NCI-H524 treated with DMSO at 0.1 percent for 48 hours (cell line): Measurements from ENCODE around the gene SH2D3C.

Source experiments
- DNase-seq: peaks from one replicate; lab custom pipeline; 2025; lab: John Stamatoyannopoulos, UW

Gene SH2D3C

GRCh38 chr9:127715470-127716337 is 62.8 kb downstream of the SH2D3C start, which contains the start of the genes PTRH1 and TTC16:
Gene PTRH1, minus strand, starts transcription at chr9:127715663. Its CDS starts 24 bp downstream, at chr9:127715639.
Gene TTC16, plus strand, starts transcription at chr9:127716079. Its CDS starts 67 bp downstream, at chr9:127716146.
- DNase-seq: peak; percentile 89

GRCh38 chr9:127714951-127715469 is 63.5 kb downstream of the SH2D3C start:
- DNase-seq: no peak

- no peak for DNase-seq
Measured at GRCh38 chr9:127714020-127714750, 64.3 kb downstream of the SH2D3C start.

GRCh38 chr9:127712867-127713266 is 65.6 kb downstream of the SH2D3C start:
- DNase-seq: no peak

- no peak for DNase-seq
Measured at GRCh38 chr9:127712371-127712770, 66.1 kb downstream of the SH2D3C start.

GRCh38 chr9:127711831-127712274 is 66.6 kb downstream of the SH2D3C start:
- no peak for DNase-seq

- no peak for DNase-seq
Measured at GRCh38 chr9:127711226-127711701, 67.2 kb downstream of the SH2D3C start.

- no peak for DNase-seq
Measured at GRCh38 chr9:127710204-127710783, 68.2 kb downstream of the SH2D3C start.

GRCh38 chr9:127708952-127709587 is 69.4 kb downstream of the SH2D3C start:
- DNase-seq: no peak

GRCh38 chr9:127707766-127708165 is 70.7 kb downstream of the SH2D3C start:
- no peak for DNase-seq

- DNase-seq: no peak
Measured at GRCh38 chr9:127706836-127707241, 71.6 kb downstream of the SH2D3C start, which contains the start of gene CFAP157. Gene CFAP157, plus strand, starts transcription at chr9:127706988. Its CDS starts 44 bp downstream, at chr9:127707032.

- DNase-seq: no peak
Measured at GRCh38 chr9:127705577-127706379, 72.7 kb downstream of the SH2D3C start.

GRCh38 chr9:127703289-127703946 is 75.0 kb downstream of the SH2D3C start:
- no peak for DNase-seq

- DNase-seq: no peak
Measured at GRCh38 chr9:127700594-127701255, 77.7 kb downstream of the SH2D3C start.

- no peak for DNase-seq
Measured at GRCh38 chr9:127700140-127700539, 78.3 kb downstream of the SH2D3C start.

GRCh38 chr9:127698985-127699670 is 79.3 kb downstream of the SH2D3C start:
- no peak for DNase-seq

- no peak for DNase-seq
Measured at GRCh38 chr9:127698386-127698785, 80.1 kb downstream of the SH2D3C start.

GRCh38 chr9:127697575-127697974 is 80.9 kb downstream of the SH2D3C start:
- no peak for DNase-seq
